A673 (cell line): ENCODE data around the gene CSRP3. TPM values are rescaled to one million over a fixed set of nuclear protein-coding genes. Genes with fewer than 3 reads are reported as not detected.

Experiments used
- BruUV-seq: library from RNA; stranded (reverse); fragments of 400-500 nt; replicated peaks from 2 replicates; lab custom pipeline; 2021; lab: Mats Ljungman, UMichigan
- CTCF ChIA-PET: fragments of 300-600 bp; sonication (Branson Sonifier 250); formaldehyde crosslinking; loops from one replicate; lab custom pipeline; 2022; ENCODE audit warnings: antibody characterized with exemption; lab: Charles Lee
- POLR2A ChIA-PET: fragments of 300-600 bp; sonication (Branson Sonifier 250); formaldehyde crosslinking; loops from one replicate; lab custom pipeline; 2022; ENCODE audit warnings: antibody characterized with exemption; ENCODE audit not compliant: low non-redundant PET; lab: Charles Lee
- DNase-seq: peaks from one replicate; pipeline ENCODE4 v3.0.0-alpha.2; 2015; ENCODE audit warnings: low spot score
- H3K27ac ChIP-seq: fragments of 200-600 bp; sonication (generic); 2 replicates; pipeline ENCODE4 v1.5.1; 2016; ENCODE audit warnings: mixed run types, low read depth, mild to moderate bottlenecking, mixed read lengths, antibody characterized with exemption, low read length; ENCODE audit not compliant: poor library complexity, severe bottlenecking
- H3K27me3 ChIP-seq: fragments of 200-600 bp; sonication (generic); replicated peaks from 2 replicates; pipeline ENCODE4 v1.6.1; 2017; ENCODE audit warnings: mixed run types, low read depth, mild to moderate bottlenecking, mixed read lengths, antibody characterized with exemption, low read length; ENCODE audit not compliant: insufficient read depth, poor library complexity
- H3K36me3 ChIP-seq: fragments of 200-600 bp; sonication (generic); 2 replicates; pipeline ENCODE4 v1.6.1; 2016; ENCODE audit warnings: mixed run types, mild to moderate bottlenecking, mixed read lengths, antibody characterized with exemption, low read length; ENCODE audit not compliant: insufficient read depth, poor library complexity, severe bottlenecking
- H3K4me1 ChIP-seq: fragments of 200-600 bp; sonication (generic); 2 replicates; pipeline ENCODE4 v1.6.1; 2017; ENCODE audit warnings: mixed run types, mild to moderate bottlenecking, mixed read lengths, antibody characterized with exemption, low read length; ENCODE audit not compliant: insufficient read depth, poor library complexity, severe bottlenecking
- H3K4me3 ChIP-seq: fragments of 200-600 bp; sonication (generic); 2 replicates; pipeline ENCODE4 v1.5.1; 2016; ENCODE audit warnings: low read depth, mixed run types, mild to moderate bottlenecking, mixed read lengths, low read length; ENCODE audit not compliant: poor library complexity, severe bottlenecking
- H3K9me3 ChIP-seq: fragments of 200-600 bp; sonication (generic); 2 replicates; pipeline ENCODE4 v1.6.1; 2016; ENCODE audit warnings: mixed run types, low read depth, mild to moderate bottlenecking, mixed read lengths, antibody characterized with exemption, low read length; ENCODE audit not compliant: poor library complexity, severe bottlenecking
- EZH2 ChIP-seq: fragments of 200-600 bp; sonication (generic); IDR thresholded peaks from 2 replicates; pipeline ENCODE4 v1.6.1; 2017; ENCODE audit warnings: borderline replicate concordance, low read depth, mild to moderate bottlenecking, mixed read lengths, antibody characterized with exemption, low read length; ENCODE audit not compliant: poor library complexity, severe bottlenecking
- intact Hi-C: fragments of 100-400 bp; cut with micrococcal nuclease; formaldehyde crosslinking; loops from one replicate; pipeline ENCODE4 v1.10.0; 2022; ENCODE audit not compliant: unreplicated experiment
- total RNA-seq: library from RNA; stranded (reverse); gene quantifications from 2 replicates; pipeline ENCODE4 v1.2.3, GENCODE V29; 2021
- TF ChIP-seq, protein P1 (sequence below): fragments of 300-800, 200-600 bp; sonication (generic); conservative IDR thresholded peaks from 2 replicates; pipeline ENCODE4 v1.5.1; 2017; ENCODE audit warnings: low read depth, mild to moderate bottlenecking, antibody characterized with exemption, low read length, moderate library complexity, mixed read lengths

Gene CSRP3
- total RNA-seq, 1 experiment from 2014 or later, result not detected

DNA sequence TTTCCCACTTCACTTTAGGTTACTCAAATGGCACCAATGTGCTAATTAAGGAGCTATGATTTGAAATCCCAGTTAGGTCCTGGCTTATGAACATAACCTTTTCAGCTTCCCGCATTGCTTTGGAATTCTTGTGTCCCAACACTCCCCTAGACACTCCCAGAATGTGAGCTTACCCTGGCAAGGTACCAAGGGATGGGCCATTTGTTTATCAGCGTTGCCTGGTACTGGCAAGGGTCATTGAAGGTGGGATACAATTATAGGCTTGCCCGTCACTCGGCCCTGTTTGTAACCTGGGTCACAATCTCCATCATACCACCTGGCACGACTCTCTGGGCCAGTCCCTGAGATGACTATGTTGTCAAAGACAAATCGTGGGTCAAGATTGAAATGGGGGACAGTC is 5.4 kb downstream of the CSRP3 start:
- Histone ChIP-seq H3K9me3 (no peaks in the 10 kb centered on the region), H3K36me3 (no peaks in the 10 kb centered on the region), H3K27ac (no peak overlapping the region), H3K4me1 (no peaks in the 10 kb centered on the region), H3K4me3 (no peak overlapping the region), H3K27me3 (peaks cover 6% of the 10 kb centered on the region)
- no peak for DNase-seq
- BruUV-seq, result no TSS peak
- ChIA-PET CTCF (no interaction called here), POLR2A (no interaction called here)
- TF ChIP-seq, protein P1, sequence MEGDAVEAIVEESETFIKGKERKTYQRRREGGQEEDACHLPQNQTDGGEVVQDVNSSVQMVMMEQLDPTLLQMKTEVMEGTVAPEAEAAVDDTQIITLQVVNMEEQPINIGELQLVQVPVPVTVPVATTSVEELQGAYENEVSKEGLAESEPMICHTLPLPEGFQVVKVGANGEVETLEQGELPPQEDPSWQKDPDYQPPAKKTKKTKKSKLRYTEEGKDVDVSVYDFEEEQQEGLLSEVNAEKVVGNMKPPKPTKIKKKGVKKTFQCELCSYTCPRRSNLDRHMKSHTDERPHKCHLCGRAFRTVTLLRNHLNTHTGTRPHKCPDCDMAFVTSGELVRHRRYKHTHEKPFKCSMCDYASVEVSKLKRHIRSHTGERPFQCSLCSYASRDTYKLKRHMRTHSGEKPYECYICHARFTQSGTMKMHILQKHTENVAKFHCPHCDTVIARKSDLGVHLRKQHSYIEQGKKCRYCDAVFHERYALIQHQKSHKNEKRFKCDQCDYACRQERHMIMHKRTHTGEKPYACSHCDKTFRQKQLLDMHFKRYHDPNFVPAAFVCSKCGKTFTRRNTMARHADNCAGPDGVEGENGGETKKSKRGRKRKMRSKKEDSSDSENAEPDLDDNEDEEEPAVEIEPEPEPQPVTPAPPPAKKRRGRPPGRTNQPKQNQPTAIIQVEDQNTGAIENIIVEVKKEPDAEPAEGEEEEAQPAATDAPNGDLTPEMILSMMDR, result no peak
- no peak for TF ChIP-seq EZH2
- intact Hi-C loops, result no loop called here

DNA sequence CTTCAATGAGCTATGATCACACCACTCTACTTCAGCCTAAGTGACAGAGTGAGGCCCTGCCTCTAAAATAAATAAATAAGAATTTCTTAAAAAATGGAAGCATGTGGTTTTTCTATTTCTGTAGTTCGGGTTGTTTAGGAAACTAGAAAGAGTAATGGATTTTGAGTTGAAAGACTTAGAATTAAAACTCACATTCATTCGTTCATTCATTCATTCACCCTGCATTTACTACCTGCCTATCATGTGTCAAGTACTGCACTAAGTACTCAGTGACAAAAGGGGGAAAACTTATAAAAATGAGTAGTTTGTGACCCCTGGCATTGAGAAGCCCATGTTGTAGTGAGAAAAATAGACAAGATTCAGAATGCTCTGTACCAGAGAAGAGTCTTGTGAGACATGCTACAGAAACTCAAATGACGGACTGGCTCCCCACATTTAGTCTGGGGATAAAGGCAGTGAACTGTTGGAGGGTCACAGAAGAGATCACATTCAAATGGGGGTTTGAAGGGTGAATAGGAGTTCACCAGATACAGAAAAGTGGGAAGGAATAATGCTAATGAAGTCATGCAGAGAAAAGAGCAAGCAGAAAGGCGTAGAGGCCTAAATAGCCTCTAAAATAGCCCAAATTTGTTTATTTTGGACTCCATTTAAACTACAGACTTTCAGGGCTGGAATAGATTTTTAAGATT is 7.0 kb downstream of the CSRP3 start:
- Histone ChIP-seq H3K4me1 (no peaks in the 10 kb centered on the region), H3K36me3 (no peaks in the 10 kb centered on the region), H3K27ac (no peak overlapping the region), H3K27me3 (no peaks in the 10 kb centered on the region), H3K4me3 (no peak overlapping the region), H3K9me3 (no peaks in the 10 kb centered on the region)
- ChIA-PET CTCF (no interaction called here), POLR2A (no interaction called here)
- no TSS peak for BruUV-seq
- TF ChIP-seq EZH2, result no peak
- TF ChIP-seq, protein P1, result no peak
- intact Hi-C loops, result no loop called here
- no peak for DNase-seq

DNA sequence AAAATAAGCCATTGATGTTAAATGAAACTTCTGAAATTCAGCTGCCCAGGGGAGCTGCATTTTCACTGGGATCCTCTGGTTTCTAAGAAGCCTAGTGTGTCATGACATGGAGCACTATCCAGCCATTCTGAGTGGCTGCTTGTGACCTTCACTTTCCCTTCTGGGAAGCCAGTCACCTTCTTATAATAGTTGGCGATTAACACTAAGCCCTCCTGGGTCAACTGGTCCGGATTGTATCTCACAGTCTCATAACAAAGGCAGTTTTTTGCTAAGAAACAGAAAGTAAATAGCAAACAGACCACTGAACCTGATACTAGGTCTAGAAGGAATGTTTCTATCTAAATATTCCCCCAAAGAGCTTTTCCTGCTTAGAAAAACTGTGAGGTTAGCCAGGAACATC is 7.9 kb downstream of the CSRP3 start:
- ChIA-PET POLR2A (no interaction called here), CTCF (interaction anchor here (0.6 kb wide), 1 partner anchor 122 kb away, joined by 9 read pairs; no protein-coding TSS in a partner anchor)
- no peak overlapping the region for H3K27ac ChIP-seq
- intact Hi-C loops, result no loop called here
- no peaks in the 10 kb centered on the region for H3K4me1 ChIP-seq
- TF ChIP-seq, protein P1, result no peak
- no peak for TF ChIP-seq EZH2
- no peak overlapping the region for H3K4me3 ChIP-seq
- no peaks in the 10 kb centered on the region for H3K27me3 ChIP-seq
- no peaks in the 10 kb centered on the region for H3K36me3 ChIP-seq
- no peak for DNase-seq
- no TSS peak for BruUV-seq
- H3K9me3 ChIP-seq, result no peaks in the 10 kb centered on the region
